Measurements from ENCODE around the gene ADCY3. TPM values are rescaled to one million over a fixed set of nuclear protein-coding genes. Genes with fewer than 3 reads are reported as not detected.

The ADCY3 gene
- total RNA-seq, 3 donors from 2014 or later, result 29.3 to 89.1 (median 56.1) TPM

DNA sequence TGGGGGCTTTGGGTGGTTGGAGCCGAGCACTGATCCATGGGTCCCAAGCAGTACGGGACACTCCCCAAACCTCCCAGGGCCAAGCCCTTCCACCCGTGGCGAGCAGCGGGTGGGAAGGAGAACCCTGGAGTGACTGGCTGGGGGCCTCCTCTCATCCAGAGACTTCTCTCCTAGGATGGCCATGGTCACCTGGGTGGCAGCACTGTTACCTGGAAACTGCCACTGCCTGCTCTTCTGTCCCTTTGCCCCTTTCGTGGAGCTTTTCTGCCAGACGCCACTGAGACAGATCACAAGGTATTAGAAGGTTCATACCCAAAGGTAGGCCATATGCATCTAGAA lies 99.9 kb downstream of the ADCY3 start:
- no peak overlapping the region for H3K4me3 ChIP-seq
- H3K27me3 ChIP-seq, result no peaks in the 10 kb centered on the region
- peaks cover 3% of the 10 kb centered on the region for H3K36me3 ChIP-seq
- TF ChIP-seq, protein P1, sequence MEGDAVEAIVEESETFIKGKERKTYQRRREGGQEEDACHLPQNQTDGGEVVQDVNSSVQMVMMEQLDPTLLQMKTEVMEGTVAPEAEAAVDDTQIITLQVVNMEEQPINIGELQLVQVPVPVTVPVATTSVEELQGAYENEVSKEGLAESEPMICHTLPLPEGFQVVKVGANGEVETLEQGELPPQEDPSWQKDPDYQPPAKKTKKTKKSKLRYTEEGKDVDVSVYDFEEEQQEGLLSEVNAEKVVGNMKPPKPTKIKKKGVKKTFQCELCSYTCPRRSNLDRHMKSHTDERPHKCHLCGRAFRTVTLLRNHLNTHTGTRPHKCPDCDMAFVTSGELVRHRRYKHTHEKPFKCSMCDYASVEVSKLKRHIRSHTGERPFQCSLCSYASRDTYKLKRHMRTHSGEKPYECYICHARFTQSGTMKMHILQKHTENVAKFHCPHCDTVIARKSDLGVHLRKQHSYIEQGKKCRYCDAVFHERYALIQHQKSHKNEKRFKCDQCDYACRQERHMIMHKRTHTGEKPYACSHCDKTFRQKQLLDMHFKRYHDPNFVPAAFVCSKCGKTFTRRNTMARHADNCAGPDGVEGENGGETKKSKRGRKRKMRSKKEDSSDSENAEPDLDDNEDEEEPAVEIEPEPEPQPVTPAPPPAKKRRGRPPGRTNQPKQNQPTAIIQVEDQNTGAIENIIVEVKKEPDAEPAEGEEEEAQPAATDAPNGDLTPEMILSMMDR (IDR thresholded peaks at IDR 0.05), result no peak
- no peak for TF ChIP-seq POLR2A (IDR thresholded peaks at IDR 0.05)
- TF ChIP-seq POLR2AphosphoS5 (IDR thresholded peaks at IDR 0.05), result no peak
- no peaks in the 10 kb centered on the region for H3K9me3 ChIP-seq
- no peak overlapping the region for H3K27ac ChIP-seq
- H3K4me1 ChIP-seq, result no peaks in the 10 kb centered on the region
- no peak for DNase-seq (ENCODE audit: low spot score in 2 of 2)
- intact Hi-C loops (cut with DNase I; ENCODE audit: low total_unique reads), result loop anchor here (10.0 kb wide), 1 partner anchor 405 kb away; no protein-coding TSS in a partner anchor

DNA sequence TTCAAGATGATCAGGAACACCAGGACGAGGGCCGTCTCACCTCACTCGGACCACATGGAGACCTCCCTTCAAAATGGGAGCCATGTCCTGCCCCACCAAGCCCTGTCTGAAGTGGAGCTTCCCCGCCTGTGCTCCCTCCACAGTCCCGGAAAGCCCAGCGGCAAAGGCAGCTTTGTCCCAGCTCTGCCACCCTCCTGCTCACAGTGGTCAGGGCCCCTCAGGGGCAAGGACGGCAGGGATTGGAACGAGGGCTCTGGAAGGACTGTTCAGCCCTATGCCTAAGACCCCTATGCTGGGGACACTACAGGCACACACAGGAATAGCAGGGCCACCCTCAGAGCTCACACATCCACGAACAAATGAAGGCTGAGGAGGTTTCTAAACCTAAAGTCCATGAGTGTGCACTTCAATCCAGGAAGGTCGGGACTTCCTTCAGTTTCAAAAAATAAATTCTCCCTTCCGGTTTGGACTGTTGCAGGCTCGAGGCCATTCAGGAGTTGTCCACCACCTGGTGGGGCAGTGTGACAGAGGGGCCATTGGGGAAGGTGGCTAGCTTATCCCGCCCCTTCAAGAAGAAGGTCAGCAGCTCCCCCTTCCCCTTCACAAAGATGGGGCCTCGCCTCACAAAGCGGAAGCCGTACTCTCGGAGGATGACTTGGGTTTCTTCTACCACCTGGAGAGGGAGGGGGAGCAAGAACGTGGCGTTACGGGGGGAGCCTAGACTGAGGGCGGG lies 100.4 kb downstream of the ADCY3 start:
- Histone ChIP-seq H3K9me3 (no peaks in the 10 kb centered on the region), H3K4me1 (no peaks in the 10 kb centered on the region), H3K27me3 (no peaks in the 10 kb centered on the region), H3K4me3 (no peak overlapping the region), H3K27ac (no peak overlapping the region), H3K36me3 (peaks cover 3% of the 10 kb centered on the region)
- DNase-seq (ENCODE audit: low spot score in 2 of 2), result no peak
- no peak for TF ChIP-seq POLR2AphosphoS5 (IDR thresholded peaks at IDR 0.05)
- no peak for TF ChIP-seq POLR2A (IDR thresholded peaks at IDR 0.05)
- TF ChIP-seq, protein P1 (IDR thresholded peaks at IDR 0.05), result no peak
- intact Hi-C loops (cut with DNase I; ENCODE audit: low total_unique reads), result loop anchor here (10.0 kb wide), 1 partner anchor 405 kb away; no protein-coding TSS in a partner anchor

DNA sequence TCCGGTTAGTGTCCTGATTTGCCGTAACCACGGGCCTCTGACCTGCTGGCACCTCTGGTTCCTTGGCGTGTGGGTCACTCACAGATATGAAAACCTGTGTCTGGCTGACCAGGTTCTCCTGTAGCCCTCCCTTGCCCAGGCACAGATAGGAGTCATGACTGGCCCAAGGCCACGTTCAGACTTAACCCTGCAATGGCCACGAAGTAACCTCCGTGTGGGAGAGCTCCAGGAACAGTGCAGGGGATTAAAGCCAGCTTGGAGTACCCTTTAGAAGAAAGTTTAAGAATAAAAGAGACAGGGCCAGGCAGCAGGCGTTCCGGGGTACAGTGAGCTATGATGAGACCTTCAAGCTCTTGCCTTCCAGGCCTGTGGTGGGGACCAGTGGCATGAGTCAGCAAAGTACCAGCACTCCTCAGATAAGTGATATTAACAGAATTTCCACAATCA lies 101.3 kb downstream of the ADCY3 start:
- Histone ChIP-seq H3K27ac (no peak overlapping the region), H3K4me1 (no peaks in the 10 kb centered on the region), H3K27me3 (no peaks in the 10 kb centered on the region), H3K36me3 (peaks cover 3% of the 10 kb centered on the region), H3K4me3 (no peak overlapping the region), H3K9me3 (no peaks in the 10 kb centered on the region)
- no peak for DNase-seq (ENCODE audit: low spot score in 2 of 2)
- TF ChIP-seq POLR2A (IDR thresholded peaks at IDR 0.05) (no peak), POLR2AphosphoS5 (IDR thresholded peaks at IDR 0.05) (no peak)
- TF ChIP-seq, protein P1 (IDR thresholded peaks at IDR 0.05), result no peak
- intact Hi-C loops (cut with DNase I; ENCODE audit: low total_unique reads), result no loop called here

DNA sequence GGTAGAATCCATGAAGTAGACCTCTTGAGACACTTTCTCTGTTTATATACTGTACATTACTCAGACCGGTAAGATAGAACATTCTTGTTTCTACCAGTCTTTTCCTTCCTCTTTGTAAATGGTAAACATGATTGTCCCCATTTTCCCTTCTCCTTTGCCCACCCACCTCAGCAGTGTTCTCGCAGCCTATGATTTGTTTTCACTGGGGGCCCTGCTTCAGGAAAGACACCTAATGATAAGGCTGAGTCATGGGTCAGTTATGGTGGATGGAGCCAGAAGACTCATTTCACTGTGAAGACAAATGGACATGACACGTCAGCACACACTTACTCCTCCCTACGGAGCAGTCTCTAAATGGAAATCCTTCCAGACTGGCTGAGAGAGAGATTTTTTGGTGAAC lies 103.2 kb downstream of the ADCY3 start:
- TF ChIP-seq, protein P1 (IDR thresholded peaks at IDR 0.05), result no peak
- TF ChIP-seq POLR2A (IDR thresholded peaks at IDR 0.05), result no peak
- TF ChIP-seq POLR2AphosphoS5 (IDR thresholded peaks at IDR 0.05), result no peak
- no peaks in the 10 kb centered on the region for H3K4me1 ChIP-seq
- H3K27ac ChIP-seq, result no peak overlapping the region
- no peak for DNase-seq (ENCODE audit: low spot score in 2 of 2)
- intact Hi-C loops (cut with DNase I; ENCODE audit: low total_unique reads), result no loop called here
- H3K27me3 ChIP-seq, result no peaks in the 10 kb centered on the region
- H3K9me3 ChIP-seq, result no peaks in the 10 kb centered on the region
- peaks cover 3% of the 10 kb centered on the region for H3K36me3 ChIP-seq
- H3K4me3 ChIP-seq, result no peak overlapping the region

- no peaks in the 10 kb centered on the region for H3K4me1 ChIP-seq
- H3K27ac ChIP-seq, result no peak overlapping the region
- TF ChIP-seq, protein P1 (IDR thresholded peaks at IDR 0.05), result no peak
- TF ChIP-seq POLR2AphosphoS5 (IDR thresholded peaks at IDR 0.05), result no peak
- TF ChIP-seq POLR2A (IDR thresholded peaks at IDR 0.05), result no peak
- no peak overlapping the region for H3K4me3 ChIP-seq
- H3K36me3 ChIP-seq, result peaks cover 3% of the 10 kb centered on the region
- peak in 1 of 2 donors; percentile 7 for DNase-seq (ENCODE audit: low spot score in 2 of 2)
- H3K9me3 ChIP-seq, result no peaks in the 10 kb centered on the region
- intact Hi-C loops (cut with DNase I; ENCODE audit: low total_unique reads), result no loop called here
- no peaks in the 10 kb centered on the region for H3K27me3 ChIP-seq
Observed at GRCh38 chr2:24816404-24816803, 103.6 kb downstream of the ADCY3 start.

Measured in breast epithelium (tissue), 4 donors.